HG03342 (cell line): ENCODE results near the gene PRKN.

Experiments used
- ATAC-seq: cut with Tn5 transposase; IDR thresholded peaks from one replicate; pipeline ENCODE4 v1.9.1; 2021; ENCODE audit warnings: mild to moderate bottlenecking, moderate library complexity; ENCODE audit not compliant: unreplicated experiment

The PRKN gene

GRCh38 chr6:162389343-162390085, 338.1 kb downstream of the PRKN start:
- no peak for ATAC-seq

GRCh38 chr6:162388383-162388777, 339.2 kb downstream of the PRKN start:
- no peak for ATAC-seq

GRCh38 chr6:162387718-162388382, 339.7 kb downstream of the PRKN start:
- no peak for ATAC-seq

- ATAC-seq, result no peak
Measured at GRCh38 chr6:162385980-162386379, 341.6 kb downstream of the PRKN start.

- no peak for ATAC-seq
Measured at GRCh38 chr6:162379757-162380409, 347.7 kb downstream of the PRKN start.

GRCh38 chr6:162377735-162378134, 349.8 kb downstream of the PRKN start:
- no peak for ATAC-seq

GRCh38 chr6:162373868-162374267, 353.7 kb downstream of the PRKN start:
- no peak for ATAC-seq

- ATAC-seq, result no peak
Measured at GRCh38 chr6:162373192-162373591, 354.4 kb downstream of the PRKN start.

- no peak for ATAC-seq
Measured at GRCh38 chr6:162372106-162372505, 355.5 kb downstream of the PRKN start.

- ATAC-seq, result no peak
Measured at GRCh38 chr6:162371121-162371520, 356.4 kb downstream of the PRKN start.

GRCh38 chr6:162369091-162369490, 358.5 kb downstream of the PRKN start:
- no peak for ATAC-seq

- no peak for ATAC-seq
Measured at GRCh38 chr6:162364488-162364887, 363.1 kb downstream of the PRKN start.

- ATAC-seq, result no peak
Measured at GRCh38 chr6:162363757-162364156, 363.8 kb downstream of the PRKN start.

- no peak for ATAC-seq
Measured at GRCh38 chr6:162360901-162361567, 366.5 kb downstream of the PRKN start.

GRCh38 chr6:162358625-162359024, 368.9 kb downstream of the PRKN start:
- ATAC-seq, result no peak

GRCh38 chr6:162345051-162345511, 382.5 kb downstream of the PRKN start:
- no peak for ATAC-seq

GRCh38 chr6:162344646-162345010, 382.9 kb downstream of the PRKN start:
- ATAC-seq, result no peak

GRCh38 chr6:162343936-162344645, 383.5 kb downstream of the PRKN start:
- ATAC-seq, result no peak

GRCh38 chr6:162343198-162343935, 384.2 kb downstream of the PRKN start:
- ATAC-seq, result no peak

GRCh38 chr6:162337412-162337811, 390.2 kb downstream of the PRKN start:
- ATAC-seq, result no peak
